H1 (cell line): Measurements from ENCODE around the gene DMBX1. TPM values are rescaled to one million over a fixed set of nuclear protein-coding genes. Genes with fewer than 3 reads are reported as not detected.
A peak's percentile ranks its signal among the peaks of the same experiment; 100 is the strongest.

Experiments
- CREB1 ChIP-seq: IDR thresholded peaks from 2 replicates; pipeline ENCODE4 v1.6.1; 2012; ENCODE audit warnings: inconsistent platforms
- CTBP2 ChIP-seq: IDR thresholded peaks from 2 replicates; pipeline ENCODE4 v1.7.0; 2011; ENCODE audit warnings: borderline replicate concordance, mild to moderate bottlenecking, moderate library complexity, mixed read lengths, low read length; ENCODE audit not compliant: insufficient read depth, insufficient read length
- GABPA ChIP-seq: IDR thresholded peaks from 2 replicates; pipeline ENCODE4 v1.6.1; 2011; ENCODE audit warnings: mild to moderate bottlenecking, low read length, moderate library complexity, borderline replicate concordance; ENCODE audit not compliant: insufficient read depth
- HDAC2 ChIP-seq, 2 experiments: fragments of 300-600 bp in 1 of 2; sonication (generic) in 1 of 2; IDR thresholded peaks; 2 replicates each; pipeline ENCODE4 v1.6.1; 2011 to 2012; ENCODE audit warnings: low read depth in 2 of 2, low read length in 2 of 2, mild to moderate bottlenecking in 2 of 2, moderate library complexity in 2 of 2, borderline replicate concordance in 1 of 2, inconsistent platforms in 1 of 2
- JUN ChIP-seq: IDR thresholded peaks from 2 replicates; pipeline ENCODE4 v1.6.1; 2011; ENCODE audit warnings: low read depth, mild to moderate bottlenecking, improper control_type of control experiment, low read length
- JUND ChIP-seq: IDR thresholded peaks from 2 replicates; pipeline ENCODE4 v1.6.1; 2011; ENCODE audit warnings: mild to moderate bottlenecking, improper control_type of control experiment, low read length
- KDM4A ChIP-seq: IDR thresholded peaks from one replicate; pipeline ENCODE4 v1.7.1; 2012; ENCODE audit warnings: low read depth, mild to moderate bottlenecking, moderate library complexity, low read length, inconsistent platforms; ENCODE audit not compliant: severe bottlenecking
- KDM5A ChIP-seq: fragments of 200-600 bp; IDR thresholded peaks from 2 replicates; pipeline ENCODE4 v1.7.1; 2012; ENCODE audit warnings: mild to moderate bottlenecking, low read length, inconsistent platforms, mixed read lengths
- NANOG ChIP-seq: IDR thresholded peaks from 2 replicates; pipeline ENCODE4 v1.6.1; 2011; ENCODE audit warnings: low read length, low read depth, mild to moderate bottlenecking, inconsistent platforms; ENCODE audit not compliant: insufficient read depth, poor library complexity, severe bottlenecking
- PHF8 ChIP-seq: fragments of 200-600 bp; sonication (generic); conservative IDR thresholded peaks from 2 replicates; pipeline ENCODE4 v1.7.1; 2012; ENCODE audit warnings: low read depth, mild to moderate bottlenecking, inconsistent platforms, low read length, moderate library complexity
- POLR2A ChIP-seq, 2 experiments: IDR thresholded peaks; 1 replicate in 1 of 2; 2 replicates in 1 of 2; pipeline ENCODE4 v1.6.1; 2011; ENCODE audit warnings: low read depth in 2 of 2, low read length in 2 of 2, mild to moderate bottlenecking in 2 of 2; ENCODE audit errors: control extremely low read depth in 1 of 2
- POLR2AphosphoS5 ChIP-seq: IDR thresholded peaks from 2 replicates; pipeline ENCODE4 v1.6.1; 2011; ENCODE audit warnings: low read depth, low read length
- RBBP5 ChIP-seq: IDR thresholded peaks from 2 replicates; pipeline ENCODE4 v1.7.1; 2012; ENCODE audit warnings: low read depth, mild to moderate bottlenecking, inconsistent platforms, low read length, moderate library complexity, borderline replicate concordance
- RXRA ChIP-seq: IDR thresholded peaks from 2 replicates; pipeline ENCODE4 v1.6.1; 2011; ENCODE audit warnings: low read depth, mild to moderate bottlenecking, low read length, moderate library complexity; ENCODE audit not compliant: insufficient read depth
- TAF1 ChIP-seq: IDR thresholded peaks from 2 replicates; pipeline ENCODE4 v1.6.1; 2011; ENCODE audit warnings: mild to moderate bottlenecking, low read depth, low read length
- TBP ChIP-seq: IDR thresholded peaks from 2 replicates; pipeline ENCODE4 v1.6.1; 2011; ENCODE audit warnings: low read depth, low read length, improper control_type of control experiment
- polyA plus RNA-seq, 7 experiments: library from polyadenylated mRNA; depleted of rRNA in 3 of 7; stranded (reverse) in 5 of 7; unstranded in 2 of 7; fragments of >200 nt in 5 of 7; fragments of 200-250 nt in 2 of 7; gene quantifications; 1 replicate in 5 of 7; 2 replicates in 1 of 7; 4 replicates in 1 of 7; pipeline versions ENCODE4 v1.2.1 to v1.2.3, GENCODE V29; 2011 to 2013; ENCODE audit warnings: missing spikeins in 2 of 7, mixed read lengths in 2 of 7
- total RNA-seq: library from RNA; stranded (reverse); fragmentation: NEBNext Ultra II Directional; extraction: Animal tissue kit (Norgen Biotek cat#: 25700); gene quantifications from 2 replicates; pipeline ENCODE4 v1.2.1, GENCODE V29; 2021
- TF ChIP-seq, protein P1 (sequence below), 3 experiments: IDR thresholded peaks; 1 replicate in 2 of 3; 2 replicates in 1 of 3; pipeline versions ENCODE4 v1.5.1 to v1.6.1; 2011; ENCODE audit warnings: low read length in 3 of 3, mild to moderate bottlenecking in 3 of 3, inconsistent platforms in 2 of 3, low read depth in 1 of 3, moderate library complexity in 1 of 3; ENCODE audit not compliant: insufficient read depth in 1 of 3; ENCODE audit errors: control extremely low read depth in 1 of 3
- TF ChIP-seq, protein P2 (sequence below): IDR thresholded peaks from 2 replicates; pipeline ENCODE4 v1.6.1; 2011; ENCODE audit warnings: low read length, improper control_type of control experiment
- TF ChIP-seq, protein P3 (sequence below): IDR thresholded peaks from 2 replicates; pipeline ENCODE4 v1.6.1; 2011; ENCODE audit warnings: low read depth, mild to moderate bottlenecking, low read length; ENCODE audit not compliant: insufficient read depth

DMBX1 gene
- total and polyA plus RNA-seq, 2 of the 8 experiments (the other 6 are each of a cell fraction or from before 2014, with no cell fraction given), result 0.23 to 0.30 TPM

DNA sequence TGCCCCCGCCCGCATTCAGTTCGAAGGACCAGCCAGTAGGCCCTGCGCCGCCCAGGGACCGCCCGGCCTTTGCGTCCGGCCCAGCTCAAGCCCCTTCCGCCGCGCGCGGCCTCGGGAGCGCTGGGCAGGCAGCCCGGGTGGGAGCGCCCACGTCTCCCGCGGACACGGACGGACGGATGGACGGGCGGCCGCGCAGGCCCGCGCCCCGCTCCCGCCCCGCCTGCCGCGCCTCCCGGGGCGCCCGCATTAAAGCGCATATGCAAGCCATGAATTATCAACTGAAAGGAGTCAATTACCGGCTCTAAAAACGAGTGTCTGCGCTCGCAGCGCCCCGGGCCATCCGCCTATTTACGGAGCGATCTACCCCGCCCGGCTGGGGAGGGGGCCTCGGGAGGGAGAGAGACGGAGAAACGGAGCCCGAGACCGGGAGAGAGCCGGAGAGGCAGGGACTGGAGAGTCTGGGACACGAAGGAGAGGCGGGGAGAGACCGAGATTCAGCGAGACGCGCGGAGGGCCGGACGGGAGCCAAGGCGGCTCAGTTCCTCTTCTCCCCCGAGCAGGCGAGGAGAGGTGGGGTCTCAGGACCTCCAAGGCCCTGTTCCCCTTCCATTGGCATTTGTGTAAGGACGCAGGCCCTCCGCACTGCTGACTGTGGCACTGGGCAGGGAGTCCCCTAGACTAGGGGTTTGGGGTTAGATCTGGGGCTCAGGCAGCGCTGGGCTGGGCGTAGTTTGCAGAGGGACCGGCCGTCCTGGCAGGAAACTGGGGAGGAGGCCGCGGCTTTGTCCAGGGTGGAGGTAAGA, 41.3 kb upstream of the DMBX1 start (continued):
- TF ChIP-seq RXRA (no peak), HDAC2 (IDR thresholded peaks at IDR 0.05; ENCODE audit: borderline replicate concordance in 1 of 2, low read depth in 2 of 2, low read length in 2 of 2) (peak; percentile 52 to 69; a peak in 1 of 4 replicates), POLR2AphosphoS5 (no peak), KDM5A (no peak), CREB1 (no peak), JUND (no peak; the same call in 1 of the 2 replicates), RBBP5 (peak; percentile 53), PHF8 (no peak), POLR2A (IDR thresholded peaks at IDR 0.05; ENCODE audit: control extremely low read depth in 1 of 2, low read depth in 2 of 2, low read length in 2 of 2) (no peak), TBP (no peak), NANOG (peak; percentile 81), KDM4A (peak; percentile 64), JUN (no peak), CTBP2 (peak; percentile 94), GABPA (0 out of 2 replicates have a peak, but pooled peaks have one; percentile 5), TAF1 (no peak)
- TF ChIP-seq, protein P1, sequence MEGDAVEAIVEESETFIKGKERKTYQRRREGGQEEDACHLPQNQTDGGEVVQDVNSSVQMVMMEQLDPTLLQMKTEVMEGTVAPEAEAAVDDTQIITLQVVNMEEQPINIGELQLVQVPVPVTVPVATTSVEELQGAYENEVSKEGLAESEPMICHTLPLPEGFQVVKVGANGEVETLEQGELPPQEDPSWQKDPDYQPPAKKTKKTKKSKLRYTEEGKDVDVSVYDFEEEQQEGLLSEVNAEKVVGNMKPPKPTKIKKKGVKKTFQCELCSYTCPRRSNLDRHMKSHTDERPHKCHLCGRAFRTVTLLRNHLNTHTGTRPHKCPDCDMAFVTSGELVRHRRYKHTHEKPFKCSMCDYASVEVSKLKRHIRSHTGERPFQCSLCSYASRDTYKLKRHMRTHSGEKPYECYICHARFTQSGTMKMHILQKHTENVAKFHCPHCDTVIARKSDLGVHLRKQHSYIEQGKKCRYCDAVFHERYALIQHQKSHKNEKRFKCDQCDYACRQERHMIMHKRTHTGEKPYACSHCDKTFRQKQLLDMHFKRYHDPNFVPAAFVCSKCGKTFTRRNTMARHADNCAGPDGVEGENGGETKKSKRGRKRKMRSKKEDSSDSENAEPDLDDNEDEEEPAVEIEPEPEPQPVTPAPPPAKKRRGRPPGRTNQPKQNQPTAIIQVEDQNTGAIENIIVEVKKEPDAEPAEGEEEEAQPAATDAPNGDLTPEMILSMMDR (IDR thresholded peaks at IDR 0.05; ENCODE audit: control extremely low read depth in 1 of 3, insufficient read depth in 1 of 3, low read depth in 1 of 3, low read length in 3 of 3), result no peak
- TF ChIP-seq, protein P2, sequence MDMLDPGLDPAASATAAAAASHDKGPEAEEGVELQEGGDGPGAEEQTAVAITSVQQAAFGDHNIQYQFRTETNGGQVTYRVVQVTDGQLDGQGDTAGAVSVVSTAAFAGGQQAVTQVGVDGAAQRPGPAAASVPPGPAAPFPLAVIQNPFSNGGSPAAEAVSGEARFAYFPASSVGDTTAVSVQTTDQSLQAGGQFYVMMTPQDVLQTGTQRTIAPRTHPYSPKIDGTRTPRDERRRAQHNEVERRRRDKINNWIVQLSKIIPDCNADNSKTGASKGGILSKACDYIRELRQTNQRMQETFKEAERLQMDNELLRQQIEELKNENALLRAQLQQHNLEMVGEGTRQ, result no peak
- TF ChIP-seq, protein P3, sequence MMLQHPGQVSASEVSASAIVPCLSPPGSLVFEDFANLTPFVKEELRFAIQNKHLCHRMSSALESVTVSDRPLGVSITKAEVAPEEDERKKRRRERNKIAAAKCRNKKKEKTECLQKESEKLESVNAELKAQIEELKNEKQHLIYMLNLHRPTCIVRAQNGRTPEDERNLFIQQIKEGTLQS, result no peak
